Uterus (tissue), 2 donors: ENCODE data around the gene ITGA2B.

Experiments used
- CTCF ChIP-seq, 4 experiments: fragments of 200-600 bp in 2 of 4; fragments of 450-650 bp in 2 of 4; sonication (generic) in 2 of 4; IDR thresholded peaks; one replicate each; pipeline ENCODE4 v1.5.1; 2016 to 2019; ENCODE audit warnings: antibody characterized with exemption in 4 of 4, mild to moderate bottlenecking in 2 of 4, moderate library complexity in 1 of 4
- POLR2A ChIP-seq, 2 donors: fragments of 450-650 bp; IDR thresholded peaks; one replicate each; pipeline ENCODE4 v1.6.1; 2016; ENCODE audit warnings: antibody characterized with exemption in 2 of 2, mild to moderate bottlenecking in 1 of 2, moderate library complexity in 1 of 2

GRCh38 chr17:44352828-44353671 is 36.4 kb downstream of the ITGA2B start:
- TF ChIP-seq CTCF (IDR thresholded peaks at IDR 0.05), result no peak
- TF ChIP-seq POLR2A (IDR thresholded peaks at IDR 0.05), result no peak
